IMR-90 (cell line): ENCODE measurements around the gene LEMD3. TPM values are rescaled to one million over a fixed set of nuclear protein-coding genes. Genes with fewer than 3 reads are reported as not detected.

ENCODE experiments used
- ATAC-seq: fragments of 200-7000 bp; cut with Tn5 transposase; 2 replicates; pipeline ENCODE4 v1.9.1; 2020; ENCODE audit warnings: low read depth, mild to moderate bottlenecking, moderate library complexity
- BruUV-seq: library from RNA; stranded (reverse); fragments of 400-500 nt; replicated peaks from 2 replicates; lab custom pipeline; 2021; lab: Mats Ljungman, UMichigan
- CTCF ChIA-PET: fragments of 300-600 bp; formaldehyde crosslinking; extraction: SDS; loops from one replicate; lab custom pipeline; 2021; ENCODE audit warnings: antibody characterized with exemption; lab: Yijun Ruan, JAX
- POLR2A ChIA-PET: fragments of 300-600 bp; sonication (Branson Sonifier 250); formaldehyde crosslinking; loops from one replicate; lab custom pipeline; 2022; ENCODE audit warnings: antibody characterized with exemption; ENCODE audit not compliant: unreplicated experiment; lab: Charles Lee
- DNase-seq: peaks from one replicate; pipeline ENCODE4 v3.0.0; 2013
- H2AFZ ChIP-seq: replicated peaks from 2 replicates; pipeline ENCODE3; 2013; ENCODE audit warnings: low read length, mild to moderate bottlenecking; ENCODE audit not compliant: poor library complexity
- H2AK5ac ChIP-seq: 2 replicates; pipeline ENCODE4 v1.6.1; 2013; ENCODE audit warnings: low read depth, low read length, inconsistent platforms
- H2AK9ac ChIP-seq: replicated peaks from 2 replicates; pipeline ENCODE3; 2013; ENCODE audit warnings: mild to moderate bottlenecking, low read depth, low read length, moderate library complexity; ENCODE audit not compliant: poor library complexity
- H2BK120ac ChIP-seq: 2 replicates; pipeline ENCODE4 v1.6.1; 2013; ENCODE audit warnings: low read depth, low read length, inconsistent platforms
- H2BK15ac ChIP-seq: 3 replicates; pipeline ENCODE4 v1.6.1; 2013; ENCODE audit warnings: low read depth, low read length, inconsistent platforms
- H2BK20ac ChIP-seq: 2 replicates; pipeline ENCODE4 v1.6.1; 2013; ENCODE audit warnings: low read depth, mild to moderate bottlenecking, inconsistent platforms, low read length, moderate library complexity
- H2BK5ac ChIP-seq: 2 replicates; pipeline ENCODE4 v1.6.1; 2013; ENCODE audit warnings: mild to moderate bottlenecking, low read depth, low read length, inconsistent platforms; ENCODE audit not compliant: poor library complexity, severe bottlenecking
- H3K14ac ChIP-seq: replicated peaks from 2 replicates; pipeline ENCODE4 v1.6.1; 2013; ENCODE audit warnings: low read depth, low read length, inconsistent platforms
- H3K18ac ChIP-seq: 2 replicates; pipeline ENCODE4 v1.6.1; 2013; ENCODE audit warnings: low read depth, low read length, control low read depth
- H3K23ac ChIP-seq: 2 replicates; pipeline ENCODE4 v1.6.1; 2013; ENCODE audit warnings: low read depth, low read length, inconsistent platforms
- H3K27ac ChIP-seq: 2 replicates; pipeline ENCODE4 v1.5.1; 2013; ENCODE audit warnings: mild to moderate bottlenecking, control low read depth, low read length; ENCODE audit not compliant: insufficient read depth
- H3K27me3 ChIP-seq: 2 replicates; pipeline ENCODE4 v1.6.1; 2013; ENCODE audit warnings: low read length; ENCODE audit not compliant: control insufficient read depth, insufficient read depth
- H3K36me3 ChIP-seq: 2 replicates; pipeline ENCODE4 v1.6.1; 2013; ENCODE audit warnings: low read length, mixed read lengths; ENCODE audit not compliant: control insufficient read depth, insufficient read depth
- H3K4ac ChIP-seq: 2 replicates; pipeline ENCODE4 v1.6.1; 2013; ENCODE audit warnings: low read depth, low read length, inconsistent platforms
- H3K4me1 ChIP-seq: 2 replicates; pipeline ENCODE4 v1.6.1; 2013; ENCODE audit warnings: low read length, mixed read lengths; ENCODE audit not compliant: control insufficient read depth, insufficient read depth
- H3K4me2 ChIP-seq: 2 replicates; pipeline ENCODE4 v1.6.1; 2013; ENCODE audit warnings: low read depth, mild to moderate bottlenecking, control low read depth, low read length, moderate library complexity
- H3K4me3 ChIP-seq: 2 replicates; pipeline ENCODE4 v1.5.1; 2013; ENCODE audit warnings: low read depth, mild to moderate bottlenecking, control low read depth, low read length, moderate library complexity; ENCODE audit not compliant: insufficient read depth
- H3K56ac ChIP-seq: 2 replicates; pipeline ENCODE4 v1.6.1; 2013; ENCODE audit warnings: low read length, inconsistent platforms; ENCODE audit not compliant: insufficient read depth; ENCODE audit errors: extremely low read depth
- H3K79me1 ChIP-seq, 2 experiments: 2 replicates each; pipeline ENCODE4 v1.6.1; 2013; ENCODE audit warnings: low read length in 2 of 2, inconsistent platforms in 1 of 2, low read depth in 1 of 2
- H3K9ac ChIP-seq: 2 replicates; pipeline ENCODE4 v1.6.1; 2013; ENCODE audit warnings: low read depth, low read length, control low read depth
- H3K9me1 ChIP-seq: 2 replicates; pipeline ENCODE4 v1.6.1; 2013; ENCODE audit warnings: low read length, inconsistent platforms; ENCODE audit not compliant: insufficient read depth
- H3K9me3 ChIP-seq: 2 replicates; pipeline ENCODE4 v1.6.1; 2013; ENCODE audit warnings: low read length; ENCODE audit not compliant: control insufficient read depth, insufficient read depth
- H4K20me1 ChIP-seq: 2 replicates; pipeline ENCODE4 v1.6.1; 2013; ENCODE audit warnings: low read length, inconsistent platforms; ENCODE audit not compliant: insufficient read depth
- H4K5ac ChIP-seq: 2 replicates; pipeline ENCODE4 v1.6.1; 2013; ENCODE audit warnings: mild to moderate bottlenecking, low read depth, low read length, control low read depth
- H4K8ac ChIP-seq, 2 experiments: 2 replicates each; pipeline ENCODE4 v1.6.1; 2013; ENCODE audit warnings: low read depth in 2 of 2, low read length in 2 of 2, control low read depth in 1 of 2, inconsistent platforms in 1 of 2
- H4K91ac ChIP-seq: 2 replicates; pipeline ENCODE4 v1.6.1; 2013; ENCODE audit warnings: low read depth, low read length, inconsistent platforms; ENCODE audit not compliant: insufficient read depth
- CHD1 ChIP-seq: IDR thresholded peaks from 2 replicates; pipeline ENCODE4 v1.6.1; 2012; ENCODE audit warnings: low read depth, low read length, improper control_type of control experiment
- ELK1 ChIP-seq: fragments of 150-350 bp; IDR thresholded peaks from 2 replicates; pipeline ENCODE4 v1.6.1; 2016; ENCODE audit warnings: low read depth, mild to moderate bottlenecking, low read length, moderate library complexity, borderline replicate concordance
- FOS ChIP-seq: fragments of 150-350 bp; IDR thresholded peaks from 2 replicates; pipeline ENCODE4 v1.6.1; 2016; ENCODE audit warnings: low read depth, low read length
- MAFK ChIP-seq: IDR thresholded peaks from 2 replicates; pipeline ENCODE4 v1.6.1; 2012; ENCODE audit warnings: low read depth, low read length, improper control_type of control experiment
- MAZ ChIP-seq: IDR thresholded peaks from 2 replicates; pipeline ENCODE4 v1.6.1; 2012; ENCODE audit warnings: low read depth, mild to moderate bottlenecking, low read length, improper control_type of control experiment, moderate library complexity, borderline replicate concordance
- MXI1 ChIP-seq: IDR thresholded peaks from 2 replicates; pipeline ENCODE4 v1.6.1; 2012; ENCODE audit warnings: low read depth, mild to moderate bottlenecking, low read length, moderate library complexity, borderline replicate concordance
- POLR2A ChIP-seq: IDR thresholded peaks from 2 replicates; pipeline ENCODE4 v1.6.1; 2012; ENCODE audit warnings: mild to moderate bottlenecking, low read depth, low read length
- RAD21 ChIP-seq: IDR thresholded peaks from 2 replicates; pipeline ENCODE4 v1.6.1; 2012; ENCODE audit warnings: low read length, improper control_type of control experiment
- RCOR1 ChIP-seq: IDR thresholded peaks from 2 replicates; pipeline ENCODE4 v1.6.1; 2012; ENCODE audit warnings: mild to moderate bottlenecking, low read length, improper control_type of control experiment; ENCODE audit not compliant: insufficient replicate concordance
- SMC3 ChIP-seq: fragments of 150-350 bp; IDR thresholded peaks from 2 replicates; pipeline ENCODE4 v1.6.1; 2016; ENCODE audit warnings: low read depth, mild to moderate bottlenecking, antibody characterized with exemption, low read length, moderate library complexity
- USF2 ChIP-seq: fragments of 150-350 bp; IDR thresholded peaks from 2 replicates; pipeline ENCODE4 v1.6.1; 2017; ENCODE audit warnings: mild to moderate bottlenecking, antibody characterized with exemption, low read length, low read depth
- WGBS, 2 experiments: methylation state at CpG; one replicate each; pipeline versions ENCODE4 v1.1.5 to v1.1.7; 2013; ENCODE audit warnings: missing lambda C conversion rate in 2 of 2; ENCODE audit not compliant: insufficient read length in 1 of 2; ENCODE audit errors: extremely low coverage in 2 of 2; 5-methylcytosine and 5-hydroxymethylcytosine counted together
- dilution Hi-C: fragments of 300-500 bp; cut with HindIII; formaldehyde crosslinking; loops from one replicate; pipeline ENCODE4 v1.14.3; 2018; ENCODE audit warnings: low sequenced_read_pairs; ENCODE audit not compliant: unreplicated experiment
- in situ Hi-C: fragments of 300-500 bp; cut with MboI; formaldehyde crosslinking; loops from 3 replicates; pipeline ENCODE4 v1.14.3; 2019; ENCODE audit warnings: low sequenced_read_pairs, inconsistent platforms, mixed read lengths
- intact Hi-C: fragments of 100-400 bp; cut with micrococcal nuclease; formaldehyde crosslinking; loops from 2 replicates; pipeline ENCODE4 v1.10.0; 2022
- polyA plus RNA-seq, 3 experiments: library from polyadenylated mRNA; depleted of rRNA; stranded (reverse); fragments of >200 nt; gene quantifications; 2 replicates each; pipeline ENCODE4 v1.2.3, GENCODE V29; 2012; ENCODE audit warnings: low replicate concordance in 1 of 3
- total RNA-seq: library from RNA; depleted of rRNA; stranded (reverse); fragments of >200 nt; gene quantifications from 2 replicates; pipeline ENCODE4 v1.2.3, GENCODE V29; 2012
- TF ChIP-seq, protein P1 (sequence below): conservative IDR thresholded peaks from 2 replicates; pipeline ENCODE4 v1.5.1; 2012; ENCODE audit warnings: mild to moderate bottlenecking, low read depth, low read length, improper control_type of control experiment

LEMD3 gene
- total and polyA plus RNA-seq, 2 of the 4 experiments (the other 2 are of a cell fraction): 5.5 to 9.9 TPM

GRCh38 chr12:65184858-65185229 is 15.5 kb downstream of the LEMD3 start:
- no CpG with 5 or more reads among the region's 1 CpG for WGBS, 2 experiments
- ATAC-seq (no peak), DNase-seq (no peak)
- intact Hi-C loops: no loop called here
- Histone ChIP-seq H3K36me3 (no peaks in the 10 kb centered on the region), H2AK5ac (no peak overlapping the region), H3K9ac (no peak overlapping the region), H4K8ac (no peak overlapping the region), H2BK120ac (no peak overlapping the region), H2BK5ac (no peak overlapping the region), H3K14ac (no peak overlapping the region), H3K27me3 (no peaks in the 10 kb centered on the region), H3K4me3 (no peak overlapping the region), H3K9me1 (peaks cover 3% of the 10 kb centered on the region; the same call in 1 of the 2 replicates), H4K5ac (no peak overlapping the region), H4K20me1 (peaks cover 27% of the 10 kb centered on the region), H4K91ac (no peak overlapping the region), H2BK20ac (no peak overlapping the region), H3K18ac (no peak overlapping the region), H3K4me1 (no peaks in the 10 kb centered on the region), H3K23ac (no peak overlapping the region), H3K4ac (no peak overlapping the region), H2BK15ac (no peak overlapping the region), H3K27ac (no peak overlapping the region), H3K9me3 (no peaks in the 10 kb centered on the region), H2AK9ac (no peak overlapping the region), H3K56ac (no peak overlapping the region), H3K4me2 (no peak overlapping the region), H3K79me1 (peaks cover 17 to 47% of the 10 kb centered on the region in 2 experiments), H2AFZ (no peak overlapping the region)
- ChIA-PET POLR2A (no interaction called here), CTCF (no interaction called here)
- TF ChIP-seq ELK1 (no peak), MXI1 (no peak), MAFK (no peak), RCOR1 (no peak), RAD21 (no peak), USF2 (no peak), CHD1 (no peak), SMC3 (no peak), MAZ (no peak), FOS (no peak), POLR2A (no peak)
- TF ChIP-seq, protein P1, sequence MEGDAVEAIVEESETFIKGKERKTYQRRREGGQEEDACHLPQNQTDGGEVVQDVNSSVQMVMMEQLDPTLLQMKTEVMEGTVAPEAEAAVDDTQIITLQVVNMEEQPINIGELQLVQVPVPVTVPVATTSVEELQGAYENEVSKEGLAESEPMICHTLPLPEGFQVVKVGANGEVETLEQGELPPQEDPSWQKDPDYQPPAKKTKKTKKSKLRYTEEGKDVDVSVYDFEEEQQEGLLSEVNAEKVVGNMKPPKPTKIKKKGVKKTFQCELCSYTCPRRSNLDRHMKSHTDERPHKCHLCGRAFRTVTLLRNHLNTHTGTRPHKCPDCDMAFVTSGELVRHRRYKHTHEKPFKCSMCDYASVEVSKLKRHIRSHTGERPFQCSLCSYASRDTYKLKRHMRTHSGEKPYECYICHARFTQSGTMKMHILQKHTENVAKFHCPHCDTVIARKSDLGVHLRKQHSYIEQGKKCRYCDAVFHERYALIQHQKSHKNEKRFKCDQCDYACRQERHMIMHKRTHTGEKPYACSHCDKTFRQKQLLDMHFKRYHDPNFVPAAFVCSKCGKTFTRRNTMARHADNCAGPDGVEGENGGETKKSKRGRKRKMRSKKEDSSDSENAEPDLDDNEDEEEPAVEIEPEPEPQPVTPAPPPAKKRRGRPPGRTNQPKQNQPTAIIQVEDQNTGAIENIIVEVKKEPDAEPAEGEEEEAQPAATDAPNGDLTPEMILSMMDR: no peak
- no TSS peak for BruUV-seq
- in situ Hi-C loops: no loop called here
- dilution Hi-C loops: no loop called here
